ENCODE measurements around the gene EEIG1. TPM values are rescaled to one million over a fixed set of nuclear protein-coding genes. Genes with fewer than 3 reads are reported as not detected.

EEIG1 gene
- total RNA-seq, 1 donor from 2014 or later: 96.8 TPM

DNA sequence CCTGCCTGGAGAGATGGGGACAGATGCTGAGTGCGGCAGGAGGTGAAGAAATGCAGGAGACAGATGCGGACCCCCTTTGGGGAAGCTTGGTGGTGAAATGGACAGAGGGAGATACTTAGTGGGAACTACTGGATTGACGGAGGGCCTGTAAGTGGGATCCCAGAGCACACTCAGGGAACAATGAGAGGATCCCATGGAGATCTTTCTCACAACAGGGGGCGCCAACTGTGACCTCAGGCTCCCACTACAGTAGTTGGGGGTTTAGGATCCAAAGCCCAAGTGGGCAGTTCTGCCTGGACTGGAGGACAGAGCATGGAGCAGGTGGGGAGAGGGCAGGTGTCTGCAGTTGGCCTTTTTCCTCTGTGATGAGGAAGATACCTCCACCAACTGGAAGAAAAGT lies 46.5 kb downstream of the EEIG1 start:
- intact Hi-C loops (cut with DNase I): no loop called here
- ATAC-seq (no peak), DNase-seq (ENCODE audit: low spot score) (no peak)

- peak; percentile 33 for ATAC-seq
- DNase-seq (ENCODE audit: low spot score): no peak
- intact Hi-C loops (cut with DNase I): no loop called here
Measured at GRCh38 chr9:127931092-127931881, 49.5 kb downstream of the EEIG1 start.

Other genes with a start within 250 kb of the EEIG1 start
- 6.8 TPM for gene TOR2A, start 245.7 kb downstream of the EEIG1 start, total RNA-seq
- gene SH2D3C, start 202.3 kb downstream of the EEIG1 start, total RNA-seq: 22.6 TPM
- 127 TPM for gene CDK9, start 195.0 kb downstream of the EEIG1 start, total RNA-seq
- 69.7 TPM for gene FPGS, start 178.1 kb downstream of the EEIG1 start, total RNA-seq
- 285 TPM for gene ENG, start 126.3 kb downstream of the EEIG1 start, total RNA-seq
- gene AK1, start 103.3 kb downstream of the EEIG1 start, total RNA-seq: 61.0 TPM
- 108 TPM for gene ST6GALNAC6, start 81.4 kb downstream of the EEIG1 start, total RNA-seq
- gene ST6GALNAC4, start 63.9 kb downstream of the EEIG1 start, total RNA-seq: 19.6 TPM
- gene PIP5KL1, start 50.2 kb downstream of the EEIG1 start, total RNA-seq: 2.0 TPM
- 24.6 TPM for gene DPM2, start 43.1 kb downstream of the EEIG1 start, total RNA-seq
- 7.8 TPM for gene NAIF1, start 86.3 kb upstream of the EEIG1 start, total RNA-seq
- 21.0 TPM for gene SLC25A25, start 87.2 kb upstream of the EEIG1 start, total RNA-seq
- 33.8 TPM for gene PTGES2, start 146.7 kb upstream of the EEIG1 start, total RNA-seq
- gene LCN2, start 168.5 kb upstream of the EEIG1 start, total RNA-seq: 6.0 TPM
- gene BBLN, start 179.3 kb upstream of the EEIG1 start, total RNA-seq: 42.1 TPM
- gene CIZ1, start 210.6 kb upstream of the EEIG1 start, total RNA-seq: 140 TPM
- gene DNM1, start 222.4 kb upstream of the EEIG1 start, total RNA-seq: 52.7 TPM